Measurements from ENCODE around the gene HELT.

DNA sequence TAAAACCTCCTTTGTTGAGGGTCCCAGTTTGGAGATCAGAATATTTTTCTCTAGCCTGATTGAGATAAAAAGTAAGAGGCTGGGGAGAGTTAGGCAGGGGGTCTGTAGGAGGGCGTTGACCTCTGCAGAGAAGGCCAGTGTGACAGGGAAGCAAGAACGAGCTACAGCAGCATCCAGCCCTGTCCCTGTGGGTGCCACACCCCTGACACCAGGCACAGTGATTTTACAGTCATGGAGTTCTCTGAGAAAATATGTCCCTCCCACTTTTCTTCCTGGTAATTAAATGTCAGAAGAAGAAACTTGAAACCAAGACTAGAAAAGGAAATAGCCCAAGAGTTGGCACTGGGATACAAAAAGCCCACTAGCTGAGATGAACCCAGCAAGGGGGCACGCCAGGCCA, 25.0 kb upstream of the HELT start:
- TF ChIP-seq, protein P1, sequence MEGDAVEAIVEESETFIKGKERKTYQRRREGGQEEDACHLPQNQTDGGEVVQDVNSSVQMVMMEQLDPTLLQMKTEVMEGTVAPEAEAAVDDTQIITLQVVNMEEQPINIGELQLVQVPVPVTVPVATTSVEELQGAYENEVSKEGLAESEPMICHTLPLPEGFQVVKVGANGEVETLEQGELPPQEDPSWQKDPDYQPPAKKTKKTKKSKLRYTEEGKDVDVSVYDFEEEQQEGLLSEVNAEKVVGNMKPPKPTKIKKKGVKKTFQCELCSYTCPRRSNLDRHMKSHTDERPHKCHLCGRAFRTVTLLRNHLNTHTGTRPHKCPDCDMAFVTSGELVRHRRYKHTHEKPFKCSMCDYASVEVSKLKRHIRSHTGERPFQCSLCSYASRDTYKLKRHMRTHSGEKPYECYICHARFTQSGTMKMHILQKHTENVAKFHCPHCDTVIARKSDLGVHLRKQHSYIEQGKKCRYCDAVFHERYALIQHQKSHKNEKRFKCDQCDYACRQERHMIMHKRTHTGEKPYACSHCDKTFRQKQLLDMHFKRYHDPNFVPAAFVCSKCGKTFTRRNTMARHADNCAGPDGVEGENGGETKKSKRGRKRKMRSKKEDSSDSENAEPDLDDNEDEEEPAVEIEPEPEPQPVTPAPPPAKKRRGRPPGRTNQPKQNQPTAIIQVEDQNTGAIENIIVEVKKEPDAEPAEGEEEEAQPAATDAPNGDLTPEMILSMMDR (IDR thresholded peaks at IDR 0.05) = no peak
- no peak for TF ChIP-seq POLR2A (IDR thresholded peaks at IDR 0.05)
